WERI-Rb-1 (cell line): ENCODE data around the gene GTF2A1L.
"Not testable (repeated sequence)": the region's sequence is repeated elsewhere in the genome, so short reads cannot be mapped to it uniquely, and the experiment has no call there.

Experiments used
- DNase-seq: peaks from one replicate; pipeline ENCODE4 v3.0.0-alpha.2; 2020
- H3K27ac ChIP-seq: fragments of 250-450 bp; sonication (Bioruptor Pico); 2 replicates; pipeline ENCODE4 v1.5.1; 2020; ENCODE audit warnings: mild to moderate bottlenecking, moderate library complexity
- H3K27me3 ChIP-seq: fragments of 250-450 bp; sonication (Bioruptor Pico); 2 replicates; pipeline ENCODE4 v1.5.1; 2021; ENCODE audit warnings: mild to moderate bottlenecking, low read depth, moderate library complexity; ENCODE audit not compliant: insufficient read depth, severe bottlenecking
- H3K36me3 ChIP-seq: fragments of 250-450 bp; sonication (Bioruptor Pico); 2 replicates; pipeline ENCODE4 v1.5.1; 2020; ENCODE audit warnings: mild to moderate bottlenecking, moderate library complexity
- H3K4me3 ChIP-seq: 2 replicates; pipeline ENCODE4 v1.5.1; 2011; ENCODE audit warnings: low read depth, mild to moderate bottlenecking, control low read depth, low read length
- H3K9me3 ChIP-seq: fragments of 250-450 bp; sonication (Bioruptor Pico); 2 replicates; pipeline ENCODE4 v1.5.1; 2021; ENCODE audit warnings: mild to moderate bottlenecking, moderate library complexity; ENCODE audit not compliant: severe bottlenecking
- TF ChIP-seq, protein P1 (sequence below): IDR thresholded peaks from 2 replicates; pipeline ENCODE4 v1.5.1; 2011; ENCODE audit warnings: low read depth, mild to moderate bottlenecking, control low read depth, inconsistent platforms, low read length

The GTF2A1L gene

DNA sequence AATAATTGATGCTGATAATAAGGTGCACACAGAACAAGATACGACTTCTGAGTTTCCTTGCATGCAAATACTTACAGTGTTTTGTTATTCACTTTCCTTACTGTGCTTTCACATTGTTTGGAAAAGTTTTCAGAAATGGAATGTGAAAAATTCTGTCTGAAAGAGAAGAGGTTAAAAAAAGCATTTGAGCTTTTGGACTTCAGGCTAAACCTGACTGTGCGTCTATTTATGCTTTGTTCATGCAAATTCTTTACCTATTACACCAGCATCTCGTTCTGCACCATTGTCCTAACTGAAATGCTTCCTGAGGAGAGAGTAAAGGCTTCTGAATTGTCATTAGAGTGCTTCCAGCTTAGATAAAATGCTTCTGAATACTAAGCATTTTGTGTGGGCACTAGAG, 76.5 kb downstream of the GTF2A1L start:
- H3K27ac ChIP-seq, result no peak overlapping the region
- no peaks in the 10 kb centered on the region for H3K9me3 ChIP-seq
- no peak overlapping the region for H3K4me3 ChIP-seq
- H3K36me3 ChIP-seq, result no peaks in the 10 kb centered on the region
- no peak for DNase-seq
- no peaks in the 10 kb centered on the region for H3K27me3 ChIP-seq
- TF ChIP-seq, protein P1, sequence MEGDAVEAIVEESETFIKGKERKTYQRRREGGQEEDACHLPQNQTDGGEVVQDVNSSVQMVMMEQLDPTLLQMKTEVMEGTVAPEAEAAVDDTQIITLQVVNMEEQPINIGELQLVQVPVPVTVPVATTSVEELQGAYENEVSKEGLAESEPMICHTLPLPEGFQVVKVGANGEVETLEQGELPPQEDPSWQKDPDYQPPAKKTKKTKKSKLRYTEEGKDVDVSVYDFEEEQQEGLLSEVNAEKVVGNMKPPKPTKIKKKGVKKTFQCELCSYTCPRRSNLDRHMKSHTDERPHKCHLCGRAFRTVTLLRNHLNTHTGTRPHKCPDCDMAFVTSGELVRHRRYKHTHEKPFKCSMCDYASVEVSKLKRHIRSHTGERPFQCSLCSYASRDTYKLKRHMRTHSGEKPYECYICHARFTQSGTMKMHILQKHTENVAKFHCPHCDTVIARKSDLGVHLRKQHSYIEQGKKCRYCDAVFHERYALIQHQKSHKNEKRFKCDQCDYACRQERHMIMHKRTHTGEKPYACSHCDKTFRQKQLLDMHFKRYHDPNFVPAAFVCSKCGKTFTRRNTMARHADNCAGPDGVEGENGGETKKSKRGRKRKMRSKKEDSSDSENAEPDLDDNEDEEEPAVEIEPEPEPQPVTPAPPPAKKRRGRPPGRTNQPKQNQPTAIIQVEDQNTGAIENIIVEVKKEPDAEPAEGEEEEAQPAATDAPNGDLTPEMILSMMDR, result no peak

- Histone ChIP-seq H3K36me3 (no peaks in the 10 kb centered on the region), H3K4me3 (no peak overlapping the region), H3K27me3 (no peaks in the 10 kb centered on the region), H3K27ac (no peak overlapping the region), H3K9me3 (no peaks in the 10 kb centered on the region)
- TF ChIP-seq, protein P1, result no peak
- no peak for DNase-seq
These were observed 78.3 kb downstream of the GTF2A1L start for GRCh38 chr2:48695991-48696390.

GRCh38 chr2:48696881-48697280, 79.2 kb downstream of the GTF2A1L start:
- no peak overlapping the region for H3K27ac ChIP-seq
- H3K4me3 ChIP-seq, result no peak overlapping the region
- TF ChIP-seq, protein P1, result no peak
- no peak for DNase-seq
- no peaks in the 10 kb centered on the region for H3K9me3 ChIP-seq
- H3K36me3 ChIP-seq, result no peaks in the 10 kb centered on the region
- no peaks in the 10 kb centered on the region for H3K27me3 ChIP-seq

DNA sequence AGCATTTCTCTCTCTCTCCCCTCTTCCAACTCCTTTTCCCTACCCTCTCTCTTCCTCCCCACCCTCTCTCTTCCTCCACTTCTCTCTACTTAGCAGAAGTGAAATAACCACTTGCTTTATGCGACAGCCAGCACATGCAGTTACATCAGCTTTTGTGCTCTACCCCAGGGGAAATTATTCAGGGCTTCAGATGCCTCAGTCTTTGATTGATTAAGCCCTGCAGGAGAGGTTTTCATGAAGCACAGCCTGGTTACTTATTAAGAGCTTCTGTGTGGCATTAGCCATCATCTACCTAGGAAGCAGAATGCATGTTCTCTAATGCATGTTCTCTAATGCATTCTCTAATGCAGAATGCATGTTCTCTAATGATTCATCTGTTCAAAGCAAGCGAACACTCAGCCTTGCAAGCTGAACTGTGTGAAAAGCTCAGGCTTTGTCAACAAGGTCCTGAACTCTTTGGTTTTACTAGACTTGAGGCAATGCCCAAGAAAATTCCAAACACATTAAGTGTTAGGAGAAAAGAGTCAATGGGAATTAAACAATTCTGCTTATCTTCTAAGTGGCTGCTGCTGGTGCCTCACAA, 81.8 kb downstream of the GTF2A1L start:
- TF ChIP-seq, protein P1, result no peak
- H3K4me3 ChIP-seq, result no peak overlapping the region
- H3K27me3 ChIP-seq, result no peaks in the 10 kb centered on the region
- H3K36me3 ChIP-seq, result no peaks in the 10 kb centered on the region
- no peak overlapping the region for H3K27ac ChIP-seq
- no peaks in the 10 kb centered on the region for H3K9me3 ChIP-seq
- no peak for DNase-seq

GRCh38 chr2:48703621-48704020, 86.0 kb downstream of the GTF2A1L start:
- not testable (repeated sequence) for H3K9me3 ChIP-seq, DNase-seq, H3K36me3 ChIP-seq, H3K27ac ChIP-seq, H3K4me3 ChIP-seq, H3K27me3 ChIP-seq

GRCh38 chr2:48707466-48707865, 89.8 kb downstream of the GTF2A1L start:
- Histone ChIP-seq H3K36me3 (no peaks in the 10 kb centered on the region), H3K27me3 (no peaks in the 10 kb centered on the region), H3K27ac (no peak overlapping the region), H3K9me3 (no peaks in the 10 kb centered on the region), H3K4me3 (no peak overlapping the region)
- DNase-seq, result no peak
- TF ChIP-seq, protein P1, result no peak
